Sigmoid colon (tissue), 3 donors: ENCODE measurements around the gene IL1RAPL1.

Experiments
- POLR2A ChIP-seq, 2 donors: fragments of 450-650 bp; IDR thresholded peaks; one replicate each; pipeline ENCODE4 v1.6.1; 2016; ENCODE audit warnings: antibody characterized with exemption in 2 of 2, mild to moderate bottlenecking in 2 of 2, moderate library complexity in 2 of 2
- TF ChIP-seq, protein P1 (sequence below), 4 experiments: fragments of 450-650 bp in 3 of 4; fragments of 200-600 bp in 1 of 4; IDR thresholded peaks; one replicate each; pipeline ENCODE4 v1.5.1; 2016 to 2019; ENCODE audit warnings: antibody characterized with exemption in 4 of 4, mild to moderate bottlenecking in 3 of 4, moderate library complexity in 2 of 4

DNA sequence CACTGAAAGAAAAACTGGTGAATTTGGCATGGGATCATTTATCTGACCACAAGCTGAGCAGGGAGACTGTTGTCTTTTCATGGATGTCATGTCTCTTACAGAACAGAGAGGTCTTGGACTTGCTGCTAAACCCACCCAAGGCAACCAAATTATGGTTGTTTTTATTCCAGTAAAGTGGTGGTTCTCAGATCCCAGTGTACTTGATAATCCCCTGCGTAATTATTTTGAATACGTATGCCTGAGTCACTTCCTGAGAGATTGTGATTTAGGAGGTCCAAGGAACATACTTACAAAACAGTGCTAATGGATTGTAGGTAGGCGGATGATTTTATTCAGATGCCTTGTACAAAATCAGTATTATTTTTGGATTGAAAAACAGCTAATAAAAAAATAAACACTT is 585.6 kb downstream of the IL1RAPL1 start:
- TF ChIP-seq, protein P1, sequence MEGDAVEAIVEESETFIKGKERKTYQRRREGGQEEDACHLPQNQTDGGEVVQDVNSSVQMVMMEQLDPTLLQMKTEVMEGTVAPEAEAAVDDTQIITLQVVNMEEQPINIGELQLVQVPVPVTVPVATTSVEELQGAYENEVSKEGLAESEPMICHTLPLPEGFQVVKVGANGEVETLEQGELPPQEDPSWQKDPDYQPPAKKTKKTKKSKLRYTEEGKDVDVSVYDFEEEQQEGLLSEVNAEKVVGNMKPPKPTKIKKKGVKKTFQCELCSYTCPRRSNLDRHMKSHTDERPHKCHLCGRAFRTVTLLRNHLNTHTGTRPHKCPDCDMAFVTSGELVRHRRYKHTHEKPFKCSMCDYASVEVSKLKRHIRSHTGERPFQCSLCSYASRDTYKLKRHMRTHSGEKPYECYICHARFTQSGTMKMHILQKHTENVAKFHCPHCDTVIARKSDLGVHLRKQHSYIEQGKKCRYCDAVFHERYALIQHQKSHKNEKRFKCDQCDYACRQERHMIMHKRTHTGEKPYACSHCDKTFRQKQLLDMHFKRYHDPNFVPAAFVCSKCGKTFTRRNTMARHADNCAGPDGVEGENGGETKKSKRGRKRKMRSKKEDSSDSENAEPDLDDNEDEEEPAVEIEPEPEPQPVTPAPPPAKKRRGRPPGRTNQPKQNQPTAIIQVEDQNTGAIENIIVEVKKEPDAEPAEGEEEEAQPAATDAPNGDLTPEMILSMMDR (IDR thresholded peaks at IDR 0.05) = no peak
- no peak for TF ChIP-seq POLR2A (IDR thresholded peaks at IDR 0.05)
